H1 (cell line): Measurements from ENCODE around the gene RAB3A. TPM values are rescaled to one million over a fixed set of nuclear protein-coding genes. Genes with fewer than 3 reads are reported as not detected.

Source experiments
- CTCF ChIA-PET: fragments of 300-600 bp; sonication (Branson Sonifier 250); formaldehyde crosslinking; loops from one replicate; lab custom pipeline; 2021; ENCODE audit not compliant: partially characterized antibody; lab: Charles Lee
- POLR2A ChIA-PET: fragments of 300-600 bp; sonication (Branson Sonifier 250); formaldehyde crosslinking; loops from one replicate; lab custom pipeline; 2021; ENCODE audit warnings: inconsistent platforms; ENCODE audit not compliant: partially characterized antibody; lab: Charles Lee
- DNase-seq, 2 experiments: peaks; one replicate each; pipeline versions ENCODE4 v3.0.0 to v3.0.0-alpha.2; 2010 to 2022; ENCODE audit warnings: low spot score in 2 of 2, low read depth in 1 of 2, mixed read lengths in 1 of 2
- FAIRE-seq: peaks from 2 replicates; lab custom pipeline; 2011; peaks lifted over from hg19 to GRCh38; lab: Jason Lieb, UNC
- H2AFZ ChIP-seq: 2 replicates; pipeline ENCODE4 v1.8.1; 2012; ENCODE audit warnings: low read length, inconsistent platforms
- H2AK5ac ChIP-seq: 2 replicates; pipeline ENCODE4 v1.6.1; 2013; ENCODE audit warnings: low read depth, low read length
- H2BK120ac ChIP-seq: replicated peaks from 2 replicates; pipeline ENCODE3; 2013; ENCODE audit warnings: low read depth, low read length, inconsistent platforms
- H2BK12ac ChIP-seq: 2 replicates; pipeline ENCODE4 v1.6.1; 2013; ENCODE audit warnings: low read depth, low read length
- H2BK15ac ChIP-seq: 2 replicates; pipeline ENCODE4 v1.6.1; 2013; ENCODE audit warnings: low read length
- H2BK20ac ChIP-seq: 2 replicates; pipeline ENCODE4 v1.6.1; 2013; ENCODE audit warnings: low read length
- H2BK5ac ChIP-seq: 2 replicates; pipeline ENCODE4 v1.6.1; 2013; ENCODE audit warnings: low read depth, low read length
- H3K14ac ChIP-seq: 2 replicates; pipeline ENCODE4 v1.6.1; 2013; ENCODE audit warnings: inconsistent platforms; ENCODE audit not compliant: insufficient read length
- H3K18ac ChIP-seq: 2 replicates; pipeline ENCODE4 v1.6.1; 2013; ENCODE audit warnings: low read length; ENCODE audit errors: extremely low read depth
- H3K23ac ChIP-seq: 2 replicates; pipeline ENCODE4 v1.6.1; 2013; ENCODE audit warnings: inconsistent platforms; ENCODE audit not compliant: insufficient read length
- H3K23me2 ChIP-seq: 2 replicates; pipeline ENCODE4 v1.6.1; 2013; ENCODE audit warnings: low read depth, low read length
- H3K27ac ChIP-seq: 2 replicates; pipeline ENCODE4 v1.6.1; 2011; ENCODE audit warnings: low read depth, low read length, inconsistent platforms
- H3K27me3 ChIP-seq, 4 experiments: replicated peaks in 1 of 4; 1 replicate in 1 of 4; 2 replicates in 3 of 4; pipeline versions ENCODE4 v1.6.1 to v1.8.1; 2011 to 2013; ENCODE audit warnings: low read length in 3 of 4, mild to moderate bottlenecking in 3 of 4, inconsistent platforms in 2 of 4, mixed read lengths in 2 of 4, moderate library complexity in 1 of 4; ENCODE audit not compliant: control insufficient read depth in 3 of 4, insufficient read depth in 3 of 4; ENCODE audit errors: extremely low read depth in 1 of 4
- H3K36me3 ChIP-seq, 4 experiments: 2 replicates each; pipeline versions ENCODE4 v1.6.1 to v1.8.1; 2011 to 2013; ENCODE audit warnings: mild to moderate bottlenecking in 4 of 4, low read length in 3 of 4, moderate library complexity in 2 of 4, control low read depth in 1 of 4, inconsistent platforms in 1 of 4; ENCODE audit not compliant: insufficient read depth in 4 of 4, control insufficient read depth in 2 of 4
- H3K4ac ChIP-seq: replicated peaks from 2 replicates; pipeline ENCODE3; 2013; ENCODE audit warnings: low read length, low read depth, mixed read lengths, inconsistent platforms; ENCODE audit not compliant: insufficient read length
- H3K4me1 ChIP-seq, 4 experiments: replicated peaks in 1 of 4; 1 replicate in 1 of 4; 2 replicates in 3 of 4; pipeline versions ENCODE4 v1.6.1 to v1.8.1; 2011 to 2013; ENCODE audit warnings: low read length in 3 of 4, inconsistent platforms in 2 of 4, mixed read lengths in 1 of 4; ENCODE audit not compliant: insufficient read depth in 4 of 4, control insufficient read depth in 3 of 4
- H3K4me2 ChIP-seq, 2 experiments: 2 replicates each; pipeline versions ENCODE4 v1.6.1 to v1.8.1; 2011 to 2013; ENCODE audit warnings: low read depth in 2 of 2, low read length in 2 of 2, control low read depth in 1 of 2, inconsistent platforms in 1 of 2, mild to moderate bottlenecking in 1 of 2; ENCODE audit not compliant: insufficient read depth in 1 of 2
- H3K4me3 ChIP-seq, 4 experiments: fragments of 200-600, 300-600 bp in 1 of 4; sonication (generic), shearing (Covaris generic), sonication (Bioruptor Twin) in 1 of 4; 2 replicates each; pipeline versions ENCODE4 v1.5.1 to v1.8.1; 2011 to 2016; ENCODE audit warnings: low read length in 4 of 4, low read depth in 3 of 4, control low read depth in 2 of 4, inconsistent platforms in 2 of 4, mild to moderate bottlenecking in 2 of 4, mixed read lengths in 1 of 4, moderate library complexity in 1 of 4; ENCODE audit not compliant: insufficient read depth in 2 of 4; ENCODE audit errors: extremely low read depth in 1 of 4
- H3K56ac ChIP-seq: replicated peaks from 2 replicates; pipeline ENCODE3; 2013; ENCODE audit warnings: low read depth, mild to moderate bottlenecking, mixed read lengths, low read length, inconsistent platforms; ENCODE audit not compliant: insufficient read length
- H3K79me1 ChIP-seq: 2 replicates; pipeline ENCODE4 v1.6.1; 2013; ENCODE audit warnings: low read depth, low read length, control low read depth
- H3K79me2 ChIP-seq, 2 experiments: 2 replicates each; pipeline versions ENCODE4 v1.6.1 to v1.8.1; 2012 to 2013; ENCODE audit warnings: low read length in 2 of 2, mild to moderate bottlenecking in 2 of 2, inconsistent platforms in 1 of 2; ENCODE audit not compliant: insufficient read depth in 2 of 2, control insufficient read depth in 1 of 2
- H3K9ac ChIP-seq, 4 experiments: replicated peaks in 1 of 4; 1 replicate in 1 of 4; 2 replicates in 3 of 4; pipeline versions ENCODE4 v1.6.1 to v1.8.1; 2011 to 2013; ENCODE audit warnings: low read depth in 3 of 4, low read length in 3 of 4, control low read depth in 2 of 4, mild to moderate bottlenecking in 2 of 4, moderate library complexity in 2 of 4, inconsistent platforms in 1 of 4; ENCODE audit errors: extremely low read depth in 1 of 4
- H3K9me3 ChIP-seq, 2 experiments: 2 replicates each; pipeline versions ENCODE4 v1.6.1 to v1.8.1; 2012 to 2013; ENCODE audit warnings: mild to moderate bottlenecking in 2 of 2, moderate library complexity in 2 of 2, control low read depth in 1 of 2, inconsistent platforms in 1 of 2, low read depth in 1 of 2, low read length in 1 of 2, mixed read lengths in 1 of 2; ENCODE audit not compliant: insufficient read depth in 2 of 2
- H4K20me1 ChIP-seq, 2 experiments: replicated peaks in 1 of 2; 2 replicates each; pipeline versions ENCODE3 to v1.8.1; 2011 to 2013; ENCODE audit warnings: inconsistent platforms in 2 of 2, low read length in 2 of 2, mild to moderate bottlenecking in 1 of 2; ENCODE audit not compliant: insufficient read depth in 2 of 2, control insufficient read depth in 1 of 2
- H4K5ac ChIP-seq: 2 replicates; pipeline ENCODE4 v1.6.1; 2013; ENCODE audit warnings: low read length, low read depth, mixed read lengths, inconsistent platforms; ENCODE audit not compliant: insufficient read length
- H4K8ac ChIP-seq: 2 replicates; pipeline ENCODE4 v1.8.0; 2013; ENCODE audit warnings: mild to moderate bottlenecking, moderate library complexity, low read length, inconsistent platforms; ENCODE audit not compliant: insufficient read depth; ENCODE audit errors: extremely low read depth
- H4K91ac ChIP-seq: replicated peaks from 2 replicates; pipeline ENCODE3; 2013; ENCODE audit warnings: low read length, mixed read lengths, inconsistent platforms; ENCODE audit not compliant: insufficient read length
- TAF1 ChIP-seq: IDR thresholded peaks from 2 replicates; pipeline ENCODE4 v1.6.1; 2011; ENCODE audit warnings: mild to moderate bottlenecking, low read depth, low read length
- polyA plus RNA-seq, 7 experiments: library from polyadenylated mRNA; depleted of rRNA in 3 of 7; stranded (reverse) in 5 of 7; unstranded in 2 of 7; fragments of >200 nt in 5 of 7; fragments of 200-250 nt in 2 of 7; gene quantifications; 1 replicate in 5 of 7; 2 replicates in 1 of 7; 4 replicates in 1 of 7; pipeline versions ENCODE4 v1.2.1 to v1.2.3, GENCODE V29; 2011 to 2013; ENCODE audit warnings: missing spikeins in 2 of 7, mixed read lengths in 2 of 7
- total RNA-seq: library from RNA; stranded (reverse); fragmentation: NEBNext Ultra II Directional; extraction: Animal tissue kit (Norgen Biotek cat#: 25700); gene quantifications from 2 replicates; pipeline ENCODE4 v1.2.1, GENCODE V29; 2021

Gene RAB3A
- total and polyA plus RNA-seq, 2 of the 8 experiments (the other 6 are each of a cell fraction or from before 2014, with no cell fraction given) = 13.6 to 14.2 TPM

GRCh38 chr19:18183529-18183928, 20.3 kb downstream of the RAB3A start:
- no peak overlapping the region for H2BK20ac ChIP-seq
- no peak overlapping the region for H3K4me2 ChIP-seq
- no peak overlapping the region for H3K4ac ChIP-seq
- H4K8ac ChIP-seq = no peak overlapping the region
- no peak overlapping the region for H2BK120ac ChIP-seq
- H3K23ac ChIP-seq = no peak overlapping the region
- no peak for FAIRE-seq
- H3K14ac ChIP-seq = no peak overlapping the region
- no peak overlapping the region for H4K5ac ChIP-seq
- no peaks in the 10 kb centered on the region for H3K27me3 ChIP-seq
- H2AFZ ChIP-seq = no peak overlapping the region
- no peak overlapping the region for H3K4me3 ChIP-seq
- H3K27ac ChIP-seq = no peak overlapping the region
- no peaks in the 10 kb centered on the region for H3K36me3 ChIP-seq
- H3K79me1 ChIP-seq = no peaks in the 10 kb centered on the region
- H2BK12ac ChIP-seq = no peak overlapping the region
- H2AK5ac ChIP-seq = no peak overlapping the region
- no peak overlapping the region for H3K18ac ChIP-seq
- CTCF ChIA-PET = interaction anchor here (0.6 to 4.1 kb wide), 6 partner anchors 8 to 141 kb away, joined by 3 to 20 read pairs (median 4); partner anchors contain the start of gene MPV17L2
- H4K20me1 ChIP-seq = no peaks in the 10 kb centered on the region
- no peak for TF ChIP-seq TAF1
- no peak overlapping the region for H2BK5ac ChIP-seq
- no peaks in the 10 kb centered on the region for H3K23me2 ChIP-seq
- no peak overlapping the region for H3K56ac ChIP-seq
- H3K4me1 ChIP-seq = peaks cover 0 to 5% (median 1%) of the 10 kb centered on the region in 4 experiments; a peak in 4 of 7 replicates
- no peak overlapping the region for H3K9ac ChIP-seq
- no peak overlapping the region for H4K91ac ChIP-seq
- POLR2A ChIA-PET = interaction anchor here (0.8 to 1.3 kb wide), 5 partner anchors 9 to 62 kb away, joined by 3 to 7 read pairs (median 4); partner anchors contain the start of gene IFI30
- no peaks in the 10 kb centered on the region for H3K79me2 ChIP-seq
- no peaks in the 10 kb centered on the region for H3K9me3 ChIP-seq
- no peak overlapping the region for H2BK15ac ChIP-seq
- no peak for DNase-seq
